Activated naive CD8-positive, alpha-beta T cell treated with anti-CD3 and anti-CD28 coated beads, Interleukin-2, amount 50 U/mL, for 24 hours (primary cell): ENCODE measurements around the gene CRYGN.
A peak's percentile ranks its signal among the peaks of the same experiment; 100 is the strongest.

Experiments used
- ATAC-seq: fragments of 150-1000 bp; cut with Tn5 transposase; one replicate; pipeline ENCODE4 v1.10.0; 2021
- DNase-seq: peaks from one replicate; pipeline ENCODE4 v3.0.0; 2021
- H3K27ac Mint-ChIP-seq: one replicate; pipeline ENCODE4 v1.8.0; 2021; ENCODE audit warnings: mild to moderate bottlenecking, mixed read lengths
- H3K27me3 Mint-ChIP-seq: one replicate; pipeline ENCODE4 v1.8.0; 2021; ENCODE audit warnings: mixed read lengths
- H3K36me3 Mint-ChIP-seq: one replicate; pipeline ENCODE4 v1.8.0; 2021; ENCODE audit warnings: low read depth, mixed read lengths
- H3K4me1 Mint-ChIP-seq: one replicate; pipeline ENCODE4 v1.8.0; 2021; ENCODE audit warnings: mixed read lengths
- H3K4me3 Mint-ChIP-seq: one replicate; pipeline ENCODE4 v1.8.0; 2021; ENCODE audit warnings: mild to moderate bottlenecking, moderate library complexity, mixed read lengths
- H3K9me3 Mint-ChIP-seq: one replicate; pipeline ENCODE4 v1.8.0; 2021; ENCODE audit warnings: mixed read lengths

CRYGN gene

DNA sequence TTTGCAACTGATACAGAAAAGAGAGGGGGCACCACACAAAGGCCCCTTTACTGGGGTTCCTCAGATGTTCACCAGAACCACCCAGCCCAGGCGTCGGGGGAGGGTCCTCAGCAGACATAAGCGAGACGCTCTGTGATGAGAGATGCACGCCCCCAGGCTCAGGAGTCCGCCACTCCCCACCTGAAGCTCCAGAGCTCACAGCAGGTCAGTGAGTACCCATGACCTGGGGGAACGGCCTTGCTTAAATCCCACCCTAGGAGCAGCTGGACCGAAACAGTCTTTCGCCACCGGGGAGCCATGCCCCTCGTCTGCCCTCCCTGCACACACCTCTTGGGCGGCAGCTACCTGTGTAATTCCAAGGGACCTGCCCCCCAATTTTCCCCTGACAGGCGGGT lies 2.8 kb downstream of the CRYGN start:
- no peaks in the 10 kb centered on the region for H3K9me3 Mint-ChIP-seq
- H3K36me3 Mint-ChIP-seq = no peaks in the 10 kb centered on the region
- H3K27ac Mint-ChIP-seq = no peak overlapping the region
- no peak overlapping the region for H3K4me3 Mint-ChIP-seq
- ATAC-seq = no peak
- H3K27me3 Mint-ChIP-seq = no peaks in the 10 kb centered on the region
- DNase-seq = no peak
- peaks cover 32% of the 10 kb centered on the region for H3K4me1 Mint-ChIP-seq

GRCh38 chr7:151436446-151437158 lies 3.3 kb downstream of the CRYGN start:
- Mint-ChIP-seq H3K27me3 (no peaks in the 10 kb centered on the region), H3K4me1 (peaks cover 28% of the 10 kb centered on the region), H3K27ac (no peak overlapping the region), H3K4me3 (no peak overlapping the region), H3K36me3 (no peaks in the 10 kb centered on the region), H3K9me3 (no peaks in the 10 kb centered on the region)
- no peak for DNase-seq
- ATAC-seq = no peak

DNA sequence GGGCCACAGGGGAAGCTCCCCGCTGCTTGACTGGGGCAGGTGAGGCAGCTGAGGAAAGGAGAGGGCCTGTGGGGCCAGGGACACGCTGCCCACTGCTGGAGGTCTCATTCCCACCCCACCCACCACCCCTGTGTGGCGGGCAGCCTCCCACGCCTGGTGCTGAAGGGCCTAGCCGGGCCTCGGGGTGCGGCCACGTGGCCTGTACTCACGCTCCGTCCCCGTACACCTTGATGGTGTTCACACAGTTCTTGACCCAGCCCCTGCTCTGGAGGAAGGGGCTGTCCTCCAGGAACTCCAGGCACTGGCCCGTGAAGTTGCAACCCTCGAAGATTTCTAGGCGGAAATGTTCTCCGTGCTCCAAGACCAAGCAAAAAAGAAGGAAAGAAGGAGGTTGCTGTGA lies 4.0 kb downstream of the CRYGN start:
- no peaks in the 10 kb centered on the region for H3K9me3 Mint-ChIP-seq
- no peak overlapping the region for H3K4me3 Mint-ChIP-seq
- H3K27ac Mint-ChIP-seq = no peak overlapping the region
- peaks cover 24% of the 10 kb centered on the region for H3K4me1 Mint-ChIP-seq
- ATAC-seq (no peak), DNase-seq (no peak)
- H3K36me3 Mint-ChIP-seq = no peaks in the 10 kb centered on the region
- H3K27me3 Mint-ChIP-seq = no peaks in the 10 kb centered on the region

DNA sequence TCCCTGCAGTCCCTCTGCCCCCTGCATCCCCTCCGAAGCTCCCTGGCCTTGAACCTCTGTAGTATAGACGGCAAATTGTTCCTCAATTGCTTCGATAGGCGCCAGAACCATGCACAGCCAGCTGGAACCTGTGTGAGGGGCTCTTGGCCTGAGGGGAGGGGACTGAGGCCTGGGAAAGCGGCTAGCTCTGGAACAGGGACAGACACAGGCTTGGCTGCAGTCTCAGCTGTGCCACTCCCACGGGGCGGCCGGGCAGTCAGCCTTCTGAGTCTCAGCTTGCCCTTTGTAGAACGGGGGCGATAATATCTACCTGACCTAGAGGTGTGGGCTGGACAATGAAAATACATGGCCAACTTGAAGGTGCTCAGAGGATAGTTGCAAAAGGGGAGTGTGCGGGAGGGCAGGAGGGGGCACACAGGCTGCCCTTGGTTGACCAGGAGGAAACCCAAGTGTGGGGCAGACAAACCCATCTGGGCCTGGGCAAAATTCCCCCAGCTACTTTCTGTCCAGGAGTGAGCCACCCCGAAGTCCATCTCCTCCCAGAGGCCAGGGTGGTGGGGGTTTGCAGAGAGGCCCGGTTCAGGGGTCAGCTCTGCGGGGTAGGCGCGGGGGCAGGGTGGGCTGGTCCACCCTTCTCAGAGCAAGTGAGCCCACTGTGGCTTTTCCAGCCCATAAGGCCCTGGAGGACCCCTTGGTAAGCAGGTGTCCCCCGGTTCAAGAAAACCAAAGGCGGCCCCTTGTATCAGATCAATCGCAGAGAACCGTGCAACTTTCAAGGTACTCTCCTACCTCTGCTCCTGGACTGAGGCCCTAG lies 4.6 kb downstream of the CRYGN start:
- H3K9me3 Mint-ChIP-seq = no peaks in the 10 kb centered on the region
- no peak for ATAC-seq
- no peak overlapping the region for H3K27ac Mint-ChIP-seq
- no peak for DNase-seq
- H3K4me1 Mint-ChIP-seq = peaks cover 19% of the 10 kb centered on the region
- no peaks in the 10 kb centered on the region for H3K36me3 Mint-ChIP-seq
- no peak overlapping the region for H3K4me3 Mint-ChIP-seq
- no peaks in the 10 kb centered on the region for H3K27me3 Mint-ChIP-seq

GRCh38 chr7:151434549-151434948 lies 5.4 kb downstream of the CRYGN start:
- Mint-ChIP-seq H3K4me3 (no peak overlapping the region), H3K4me1 (peaks cover 24% of the 10 kb centered on the region), H3K27me3 (no peaks in the 10 kb centered on the region), H3K27ac (no peak overlapping the region), H3K36me3 (no peaks in the 10 kb centered on the region), H3K9me3 (no peaks in the 10 kb centered on the region)
- DNase-seq (no peak), ATAC-seq (no peak)

- ATAC-seq (no peak), DNase-seq (no peak)
- Mint-ChIP-seq H3K27me3 (no peaks in the 10 kb centered on the region), H3K4me3 (no peak overlapping the region), H3K27ac (no peak overlapping the region), H3K4me1 (peaks cover 30% of the 10 kb centered on the region), H3K9me3 (no peaks in the 10 kb centered on the region), H3K36me3 (no peaks in the 10 kb centered on the region)
Measured at GRCh38 chr7:151433721-151434400, 6.1 kb downstream of the CRYGN start.

DNA sequence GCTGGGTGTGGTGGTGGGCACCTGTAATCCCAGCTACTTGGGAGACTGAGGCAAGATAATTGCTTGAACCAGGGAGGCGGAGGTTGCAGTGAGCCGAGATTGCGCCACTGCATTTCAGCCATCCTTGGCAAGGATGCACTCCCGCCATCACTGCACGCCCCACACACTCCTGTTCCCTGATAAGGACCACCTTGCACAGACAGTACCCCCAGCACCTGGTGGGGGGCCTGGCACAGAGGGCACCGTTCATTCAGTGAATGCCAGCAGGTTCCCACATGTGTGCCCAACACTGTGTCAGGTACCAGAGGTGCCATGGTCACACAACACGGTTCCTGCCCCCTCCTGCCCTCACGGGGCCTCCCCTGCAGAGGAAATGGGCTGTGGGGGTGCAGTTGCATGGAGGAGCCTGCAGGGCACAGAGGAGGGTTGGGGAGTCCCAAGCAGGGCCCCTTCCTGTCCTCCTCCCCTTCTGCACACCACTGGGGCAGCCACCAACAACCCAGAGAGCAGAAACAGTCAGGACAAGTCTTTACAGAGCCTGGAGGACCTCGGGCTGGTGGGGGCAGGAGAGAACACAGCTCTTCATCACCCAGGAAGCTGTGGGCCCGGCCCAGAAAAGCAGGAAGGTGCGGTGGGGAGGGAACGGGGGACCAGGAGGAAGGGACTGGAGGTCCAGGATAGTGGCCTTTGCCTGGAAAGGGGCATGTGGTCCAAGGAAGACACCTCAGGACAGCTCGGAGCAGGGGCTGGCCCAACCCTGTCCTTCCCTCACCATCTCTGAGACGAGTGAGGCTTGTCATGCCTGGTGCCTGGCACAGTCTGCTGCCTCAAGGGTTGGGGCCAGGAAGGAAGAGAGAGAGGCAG lies 7.1 kb downstream of the CRYGN start:
- no peaks in the 10 kb centered on the region for H3K9me3 Mint-ChIP-seq
- peaks cover 40% of the 10 kb centered on the region for H3K4me1 Mint-ChIP-seq
- ATAC-seq = peak; percentile 85
- DNase-seq = peak; percentile 64
- H3K4me3 Mint-ChIP-seq = no peak overlapping the region
- peak overlapping the region; percentile 60 for H3K27ac Mint-ChIP-seq
- no peaks in the 10 kb centered on the region for H3K27me3 Mint-ChIP-seq
- H3K36me3 Mint-ChIP-seq = no peaks in the 10 kb centered on the region

GRCh38 chr7:151431768-151432311 lies 8.1 kb downstream of the CRYGN start:
- no peak for ATAC-seq
- no peaks in the 10 kb centered on the region for H3K9me3 Mint-ChIP-seq
- no peak for DNase-seq
- no peak overlapping the region for H3K4me3 Mint-ChIP-seq
- no peak overlapping the region for H3K27ac Mint-ChIP-seq
- no peaks in the 10 kb centered on the region for H3K36me3 Mint-ChIP-seq
- H3K4me1 Mint-ChIP-seq = peaks cover 43% of the 10 kb centered on the region
- H3K27me3 Mint-ChIP-seq = no peaks in the 10 kb centered on the region

GRCh38 chr7:151431281-151431767 lies 8.6 kb downstream of the CRYGN start:
- H3K4me1 Mint-ChIP-seq = peaks cover 43% of the 10 kb centered on the region
- H3K9me3 Mint-ChIP-seq = no peaks in the 10 kb centered on the region
- ATAC-seq (no peak), DNase-seq (no peak)
- H3K27me3 Mint-ChIP-seq = no peaks in the 10 kb centered on the region
- H3K27ac Mint-ChIP-seq = no peak overlapping the region
- H3K36me3 Mint-ChIP-seq = no peaks in the 10 kb centered on the region
- no peak overlapping the region for H3K4me3 Mint-ChIP-seq

DNA sequence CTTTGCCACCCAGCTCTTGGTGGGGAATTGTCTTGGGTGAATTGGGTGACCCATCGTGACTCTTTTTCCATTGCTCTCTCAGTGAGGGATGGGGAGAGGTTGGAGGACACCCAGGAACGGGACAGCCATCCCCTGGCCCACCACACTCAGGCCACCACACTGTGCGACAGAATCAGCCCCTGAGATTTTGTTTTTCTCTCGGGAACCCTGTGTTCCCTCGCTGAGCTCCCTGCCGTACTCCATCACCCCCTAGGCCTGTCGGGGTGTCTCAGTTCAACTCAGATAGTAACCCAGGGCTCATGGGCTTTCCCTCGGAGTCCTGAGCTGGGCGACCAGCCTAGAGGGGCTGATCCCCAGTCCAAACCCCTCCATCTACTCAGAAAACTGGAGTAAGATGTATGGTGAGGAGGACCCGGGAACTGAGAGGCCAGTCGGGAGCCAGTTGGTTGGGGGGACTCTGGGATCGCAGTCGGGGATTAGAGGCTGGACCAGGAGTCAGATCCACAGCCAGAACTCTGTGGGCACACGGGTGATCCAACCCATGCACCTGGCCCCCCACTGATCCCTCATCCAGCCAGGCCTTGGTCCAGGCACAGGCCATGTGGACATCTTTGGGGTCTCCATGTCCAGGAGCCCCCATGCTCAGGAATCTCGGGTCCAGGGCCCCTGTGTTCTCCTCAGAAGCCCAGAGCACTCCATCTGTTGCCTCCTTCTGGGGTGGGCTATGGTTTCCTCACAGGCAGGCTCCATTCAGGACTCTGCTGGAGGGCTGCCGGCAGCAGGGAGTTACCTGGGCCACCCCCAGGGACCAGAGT lies 9.3 kb downstream of the CRYGN start:
- Mint-ChIP-seq H3K27me3 (no peaks in the 10 kb centered on the region), H3K9me3 (no peaks in the 10 kb centered on the region), H3K36me3 (no peaks in the 10 kb centered on the region), H3K27ac (no peak overlapping the region), H3K4me3 (no peak overlapping the region), H3K4me1 (peaks cover 43% of the 10 kb centered on the region)
- ATAC-seq (no peak), DNase-seq (no peak)

GRCh38 chr7:151429560-151430331 lies 10.2 kb downstream of the CRYGN start:
- Mint-ChIP-seq H3K4me3 (no peak overlapping the region), H3K9me3 (no peaks in the 10 kb centered on the region), H3K27me3 (no peaks in the 10 kb centered on the region), H3K27ac (no peak overlapping the region), H3K4me1 (peaks cover 43% of the 10 kb centered on the region), H3K36me3 (no peaks in the 10 kb centered on the region)
- DNase-seq (no peak), ATAC-seq (peak; percentile 55)

DNA sequence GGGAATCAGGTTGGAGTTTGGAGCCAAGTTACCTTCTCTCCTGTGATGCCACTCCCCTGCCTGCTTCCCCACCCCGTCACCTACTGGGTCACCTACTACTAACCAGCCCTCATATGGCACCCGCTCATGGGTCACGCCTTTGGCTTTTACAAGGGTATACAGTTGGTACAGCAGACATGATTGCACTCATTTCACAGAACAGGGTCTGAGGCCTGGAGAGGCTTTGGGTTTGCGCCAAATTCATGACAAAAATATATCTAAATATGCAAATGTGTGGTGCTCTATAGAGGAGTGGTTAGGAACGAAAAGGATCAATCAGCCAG lies 10.7 kb downstream of the CRYGN start:
- ATAC-seq = no peak
- H3K4me1 Mint-ChIP-seq = peaks cover 43% of the 10 kb centered on the region
- no peaks in the 10 kb centered on the region for H3K27me3 Mint-ChIP-seq
- no peak overlapping the region for H3K27ac Mint-ChIP-seq
- no peaks in the 10 kb centered on the region for H3K36me3 Mint-ChIP-seq
- H3K9me3 Mint-ChIP-seq = no peaks in the 10 kb centered on the region
- no peak overlapping the region for H3K4me3 Mint-ChIP-seq
- no peak for DNase-seq
